ENCODE data around the gene STAB2.
A peak's percentile ranks its signal among the peaks of the same experiment; 100 is the strongest.

Gene STAB2

GRCh38 chr12:103600967-103601728, 14.1 kb downstream of the STAB2 start:
- H3K4me3 ChIP-seq (ENCODE audit: low read depth, low read length): no peak overlapping the region
- TF ChIP-seq, protein P1, sequence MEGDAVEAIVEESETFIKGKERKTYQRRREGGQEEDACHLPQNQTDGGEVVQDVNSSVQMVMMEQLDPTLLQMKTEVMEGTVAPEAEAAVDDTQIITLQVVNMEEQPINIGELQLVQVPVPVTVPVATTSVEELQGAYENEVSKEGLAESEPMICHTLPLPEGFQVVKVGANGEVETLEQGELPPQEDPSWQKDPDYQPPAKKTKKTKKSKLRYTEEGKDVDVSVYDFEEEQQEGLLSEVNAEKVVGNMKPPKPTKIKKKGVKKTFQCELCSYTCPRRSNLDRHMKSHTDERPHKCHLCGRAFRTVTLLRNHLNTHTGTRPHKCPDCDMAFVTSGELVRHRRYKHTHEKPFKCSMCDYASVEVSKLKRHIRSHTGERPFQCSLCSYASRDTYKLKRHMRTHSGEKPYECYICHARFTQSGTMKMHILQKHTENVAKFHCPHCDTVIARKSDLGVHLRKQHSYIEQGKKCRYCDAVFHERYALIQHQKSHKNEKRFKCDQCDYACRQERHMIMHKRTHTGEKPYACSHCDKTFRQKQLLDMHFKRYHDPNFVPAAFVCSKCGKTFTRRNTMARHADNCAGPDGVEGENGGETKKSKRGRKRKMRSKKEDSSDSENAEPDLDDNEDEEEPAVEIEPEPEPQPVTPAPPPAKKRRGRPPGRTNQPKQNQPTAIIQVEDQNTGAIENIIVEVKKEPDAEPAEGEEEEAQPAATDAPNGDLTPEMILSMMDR (IDR thresholded peaks at IDR 0.05; ENCODE audit: low read depth, low read length): no peak

DNA sequence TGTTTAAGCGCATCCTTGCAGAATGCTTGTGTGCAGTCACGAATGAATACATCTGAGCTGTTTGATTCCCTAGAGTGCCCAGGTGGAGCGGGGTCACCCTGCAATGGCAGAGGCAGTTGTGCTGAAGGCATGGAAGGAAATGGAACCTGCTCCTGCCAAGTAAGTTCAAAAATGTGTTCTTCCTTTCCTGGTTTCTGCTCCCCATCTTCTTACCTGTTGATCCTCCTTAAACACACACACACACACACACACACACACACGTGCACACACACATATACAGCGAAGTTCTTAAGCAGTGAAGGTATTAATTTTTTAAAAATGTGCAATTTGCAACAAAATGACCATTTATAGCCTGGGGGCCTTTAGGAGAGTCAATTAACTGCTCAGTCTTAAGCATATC, 33.3 kb downstream of the STAB2 start:
- TF ChIP-seq, protein P1 (IDR thresholded peaks at IDR 0.05; ENCODE audit: low read depth, low read length): no peak
- no peak overlapping the region for H3K4me3 ChIP-seq (ENCODE audit: low read depth, low read length)

- TF ChIP-seq, protein P1 (IDR thresholded peaks at IDR 0.05; ENCODE audit: low read depth, low read length): no peak
- no peak overlapping the region for H3K4me3 ChIP-seq (ENCODE audit: low read depth, low read length)
Observed at GRCh38 chr12:103623716-103624115, 36.6 kb downstream of the STAB2 start.

- H3K4me3 ChIP-seq (ENCODE audit: low read depth, low read length): no peak overlapping the region
- TF ChIP-seq, protein P1 (IDR thresholded peaks at IDR 0.05; ENCODE audit: low read depth, low read length): no peak
Observed at GRCh38 chr12:103626498-103626897, 39.4 kb downstream of the STAB2 start.

DNA sequence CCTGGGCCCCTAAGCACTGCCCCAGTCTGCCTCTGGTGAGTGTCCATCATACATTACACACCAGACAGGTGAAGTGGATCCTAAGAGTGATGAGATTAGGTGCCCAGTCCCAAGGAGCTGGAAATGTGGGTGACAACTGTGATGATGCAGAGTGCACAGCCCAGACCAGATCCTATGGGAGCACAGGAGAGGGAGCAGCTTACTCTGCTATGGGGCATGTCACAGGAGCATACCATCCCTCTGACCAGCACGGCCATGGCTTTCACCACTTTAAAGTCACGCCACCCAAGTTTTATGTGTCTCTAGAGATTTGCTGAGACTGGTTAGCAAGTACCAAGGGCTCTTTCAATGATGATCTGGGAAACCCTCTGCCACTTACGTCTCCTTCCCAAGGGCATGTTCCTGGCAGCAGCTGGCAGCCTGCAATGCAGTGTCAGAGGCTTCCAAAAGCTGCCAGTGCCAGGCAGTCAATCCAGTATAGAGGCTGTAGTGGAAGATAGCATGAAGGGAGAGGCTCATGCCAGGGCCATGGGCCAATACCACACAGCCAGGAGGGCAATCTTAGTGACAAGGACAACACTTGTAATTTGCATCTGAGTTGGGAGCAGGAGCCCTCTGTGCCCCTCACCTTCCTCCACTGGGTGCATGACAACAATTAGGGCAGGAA, 40.2 kb downstream of the STAB2 start:
- TF ChIP-seq, protein P1 (IDR thresholded peaks at IDR 0.05; ENCODE audit: low read depth, low read length): no peak
- H3K4me3 ChIP-seq (ENCODE audit: low read depth, low read length): no peak overlapping the region

GRCh38 chr12:103632554-103633216, 45.6 kb downstream of the STAB2 start:
- TF ChIP-seq, protein P1 (IDR thresholded peaks at IDR 0.05; ENCODE audit: low read depth, low read length): peak; percentile 93
- H3K4me3 ChIP-seq (ENCODE audit: low read depth, low read length): no peak overlapping the region

DNA sequence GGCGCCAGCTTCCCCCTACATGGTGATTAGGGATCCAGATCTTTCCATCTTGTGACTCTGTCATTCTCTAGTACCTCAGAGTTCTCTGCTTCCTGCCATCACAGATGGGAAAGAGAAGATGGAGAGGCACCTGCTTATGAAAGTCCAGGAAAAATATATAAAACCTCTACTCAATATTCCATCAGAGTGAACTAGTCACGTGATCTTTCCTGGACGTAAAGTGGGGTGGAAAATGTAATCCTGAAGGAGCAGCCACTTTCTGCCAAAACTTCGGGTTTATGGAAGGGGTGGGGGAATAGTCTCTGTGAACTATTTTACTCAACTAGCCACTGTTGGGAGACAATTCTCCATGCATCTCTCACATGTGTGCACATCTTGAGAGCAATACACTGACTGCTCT, 47.7 kb downstream of the STAB2 start:
- TF ChIP-seq, protein P1 (IDR thresholded peaks at IDR 0.05; ENCODE audit: low read depth, low read length): no peak

More for the DNA sequence above, 47.7 kb downstream of the STAB2 start:
- no peak overlapping the region for H3K4me3 ChIP-seq (ENCODE audit: low read depth, low read length)

Data from WI38 (cell line).